ENCODE results near the gene TRAF3IP3.

Gene TRAF3IP3

GRCh38 chr1:209737118-209737505, 18.7 kb upstream of the TRAF3IP3 start:
- DNase-seq (ENCODE audit: low read depth in 2 of 2), result no peak

DNA sequence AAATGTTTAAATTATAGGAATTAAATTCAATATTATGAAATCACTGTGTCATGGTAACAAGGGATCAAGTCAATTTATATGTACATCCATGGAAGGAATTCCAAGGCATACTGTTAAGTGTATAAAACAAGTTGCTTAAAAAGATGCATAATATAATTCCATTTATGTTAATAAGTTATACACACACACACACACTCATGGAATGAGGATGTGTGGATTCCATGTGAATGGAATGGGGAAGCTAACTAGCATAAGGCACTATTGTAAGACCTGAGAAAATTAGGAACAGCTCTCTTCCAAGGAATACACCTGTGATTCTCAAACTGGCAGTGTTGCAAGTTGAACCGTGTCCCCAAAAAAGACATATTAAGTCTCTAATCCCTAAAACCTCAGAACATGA, 17.6 kb upstream of the TRAF3IP3 start:
- DNase-seq (ENCODE audit: low read depth in 2 of 2), result no peak

DNA sequence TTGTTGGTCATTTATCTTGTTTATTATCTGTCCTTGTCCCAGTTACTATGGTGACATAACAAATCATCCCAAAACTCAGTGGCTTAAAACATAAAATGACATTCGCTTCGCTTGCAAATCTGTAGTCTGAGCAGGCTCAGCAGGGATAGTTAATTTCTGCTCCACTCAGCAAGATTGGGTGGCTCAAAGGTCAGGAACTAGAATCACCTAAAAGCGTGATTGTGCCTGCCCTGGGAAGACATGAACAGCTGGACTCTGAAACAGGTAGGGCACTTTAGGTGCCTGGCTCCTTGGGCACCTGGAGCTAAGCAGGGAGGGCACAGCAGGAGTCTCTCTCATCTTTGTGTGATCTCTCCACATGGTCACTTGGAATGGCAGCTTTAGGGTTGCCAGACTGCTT, 14.7 kb upstream of the TRAF3IP3 start:
- DNase-seq (ENCODE audit: low read depth in 2 of 2), result no peak

DNA sequence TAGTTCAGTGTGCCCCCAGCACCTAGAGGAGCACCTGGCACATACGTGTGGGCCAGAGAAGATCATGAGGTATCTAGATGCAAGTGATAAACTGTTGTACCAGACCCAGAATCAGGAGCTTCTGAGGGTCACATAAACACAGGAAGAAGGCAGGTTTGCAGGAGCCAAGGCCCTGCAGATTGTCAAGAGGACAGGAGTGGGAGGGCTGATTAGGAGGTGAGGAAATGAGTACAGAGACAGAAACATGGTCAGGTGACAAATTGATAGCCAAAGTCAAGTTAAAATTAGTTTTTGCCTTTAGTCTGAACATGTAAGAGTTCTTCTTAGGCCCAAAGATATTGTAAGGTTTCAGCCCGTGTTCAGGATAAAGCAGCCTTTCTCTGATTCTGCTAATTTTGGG, 14.0 kb upstream of the TRAF3IP3 start:
- no peak for DNase-seq (ENCODE audit: low read depth in 2 of 2)

- no peak for DNase-seq (ENCODE audit: low read depth in 2 of 2)
These were observed 13.3 kb upstream of the TRAF3IP3 start for GRCh38 chr1:209742409-209743144.

GRCh38 chr1:209743145-209743482, 12.7 kb upstream of the TRAF3IP3 start:
- DNase-seq (ENCODE audit: low read depth in 2 of 2), result no peak

DNA sequence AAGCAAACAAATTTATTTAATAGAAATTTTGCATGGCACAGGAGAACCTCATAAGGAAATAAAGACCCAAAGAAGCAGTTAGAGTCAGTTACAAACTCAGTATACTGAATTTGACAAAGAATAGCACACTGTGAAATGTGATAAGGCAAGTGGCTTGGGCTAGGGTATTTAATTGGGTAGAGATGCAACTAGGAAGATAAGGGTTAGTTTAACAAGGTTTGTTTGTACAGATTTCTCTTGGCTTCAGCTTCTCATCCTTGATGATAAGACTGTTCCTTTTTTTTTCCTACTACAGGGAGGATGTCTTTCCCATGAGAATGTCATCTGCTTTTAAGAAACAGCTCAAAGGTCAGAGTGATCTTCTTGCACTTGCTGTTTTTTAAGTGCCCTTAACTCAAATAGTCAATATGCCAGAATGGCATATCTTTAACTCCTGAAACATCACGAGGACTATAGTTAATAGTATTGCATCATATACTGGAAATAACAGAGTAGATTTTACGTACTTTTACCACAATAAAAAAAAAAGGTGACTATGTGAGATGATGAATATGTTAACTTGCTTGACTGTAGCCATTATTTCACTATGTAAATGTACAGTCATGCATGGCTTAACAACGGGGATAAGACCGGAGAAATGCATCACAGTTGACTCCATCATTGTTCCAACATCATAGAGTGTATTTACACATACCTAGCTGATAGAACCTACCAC, 9.2 kb upstream of the TRAF3IP3 start:
- DNase-seq (ENCODE audit: low read depth in 2 of 2), result no peak

- peak; percentile 59 to 64 for DNase-seq (ENCODE audit: low read depth in 2 of 2)
These were observed 8.1 kb upstream of the TRAF3IP3 start for GRCh38 chr1:209747580-209748262.

GRCh38 chr1:209748620-209749019, 7.2 kb upstream of the TRAF3IP3 start:
- DNase-seq (ENCODE audit: low read depth in 2 of 2), result no peak

DNA sequence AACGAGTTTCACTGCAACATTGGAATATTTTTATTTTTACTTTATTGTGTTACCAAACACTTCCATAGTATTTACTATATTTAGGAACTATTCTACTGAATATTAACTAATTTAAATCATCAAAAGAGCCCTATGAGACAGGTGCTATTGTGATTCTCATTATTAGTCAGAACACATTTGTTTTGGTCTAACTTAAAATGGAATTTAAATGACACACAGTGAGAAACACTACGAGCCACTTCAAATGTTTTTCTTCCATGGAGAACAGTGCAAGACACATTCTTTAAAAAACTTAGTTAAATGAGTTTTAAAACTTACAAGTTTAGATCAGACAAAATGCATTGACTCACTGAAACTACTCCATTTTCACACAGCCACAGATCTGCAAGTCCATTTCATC, 6.6 kb upstream of the TRAF3IP3 start:
- no peak for DNase-seq (ENCODE audit: low read depth in 2 of 2)

- no peak for DNase-seq (ENCODE audit: low read depth in 2 of 2)
These were observed 6.1 kb upstream of the TRAF3IP3 start for GRCh38 chr1:209749670-209750323.

- no peak for DNase-seq (ENCODE audit: low read depth in 2 of 2)
These were observed 4.1 kb upstream of the TRAF3IP3 start for GRCh38 chr1:209751627-209752231.

- no peak for DNase-seq (ENCODE audit: low read depth in 2 of 2)
These were observed 3.0 kb upstream of the TRAF3IP3 start for GRCh38 chr1:209752890-209753289.

DNA sequence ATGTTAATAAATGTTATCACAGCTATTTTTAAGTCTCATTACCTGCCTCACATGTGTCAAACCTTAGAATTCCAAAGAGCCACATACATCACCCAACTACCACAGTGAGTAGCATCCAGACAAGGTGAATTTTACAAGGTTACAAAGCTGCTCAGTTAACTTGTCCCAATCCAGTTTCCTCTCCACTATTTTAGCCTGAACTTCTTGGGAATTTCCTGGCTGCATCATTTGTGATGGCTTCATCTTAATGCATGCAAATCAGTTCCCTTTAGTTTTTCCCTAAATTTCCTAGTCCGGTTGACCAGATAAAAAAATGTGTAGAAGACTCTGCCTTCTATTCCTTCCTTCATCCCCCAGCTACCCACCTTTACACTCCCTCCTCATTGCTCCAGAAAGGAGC, 597 bp upstream of the TRAF3IP3 start:
- DNase-seq (ENCODE audit: low read depth in 2 of 2), result no peak

DNA sequence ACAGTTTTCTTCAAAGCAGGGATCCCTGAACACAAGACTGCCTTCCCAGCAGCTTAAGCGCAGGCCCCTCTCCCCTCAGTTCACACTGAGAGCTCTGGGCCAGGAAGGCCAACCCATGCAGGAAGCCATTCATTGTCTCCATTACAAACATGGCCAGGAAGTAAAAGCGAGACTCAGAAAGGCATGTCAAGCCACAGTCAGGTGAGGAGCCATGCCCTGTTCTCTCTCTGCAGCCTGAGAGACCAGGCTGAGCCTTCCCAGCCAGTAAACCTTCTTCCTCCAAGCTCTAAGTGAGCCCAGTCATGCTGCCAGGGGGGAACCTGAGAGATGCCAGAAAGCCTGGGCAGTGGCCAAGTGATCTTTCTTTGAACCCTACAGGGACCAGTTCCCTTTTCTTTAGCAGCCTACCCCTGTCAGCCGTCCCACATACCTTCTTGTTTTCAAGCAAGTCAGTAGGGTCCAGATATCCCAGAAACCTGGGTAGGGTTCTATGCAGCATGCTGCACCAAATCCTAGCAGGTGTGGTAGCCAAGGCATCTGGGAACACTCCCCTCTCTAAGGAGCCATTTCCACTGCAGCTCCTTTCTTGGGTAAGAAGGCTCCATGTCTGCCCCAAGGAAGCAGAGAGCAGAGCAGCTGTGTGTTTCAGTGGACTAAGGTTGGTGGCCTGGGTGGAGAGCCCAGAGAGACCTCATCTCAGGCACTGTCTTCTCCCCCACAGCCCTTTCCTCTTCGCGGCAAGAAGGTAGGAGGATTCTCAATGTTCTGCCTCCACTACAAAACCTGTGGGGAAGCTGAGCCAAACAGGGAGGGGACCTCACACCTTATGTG, 977 bp downstream of the TRAF3IP3 start:
- no peak for DNase-seq (ENCODE audit: low read depth in 2 of 2)

DNA sequence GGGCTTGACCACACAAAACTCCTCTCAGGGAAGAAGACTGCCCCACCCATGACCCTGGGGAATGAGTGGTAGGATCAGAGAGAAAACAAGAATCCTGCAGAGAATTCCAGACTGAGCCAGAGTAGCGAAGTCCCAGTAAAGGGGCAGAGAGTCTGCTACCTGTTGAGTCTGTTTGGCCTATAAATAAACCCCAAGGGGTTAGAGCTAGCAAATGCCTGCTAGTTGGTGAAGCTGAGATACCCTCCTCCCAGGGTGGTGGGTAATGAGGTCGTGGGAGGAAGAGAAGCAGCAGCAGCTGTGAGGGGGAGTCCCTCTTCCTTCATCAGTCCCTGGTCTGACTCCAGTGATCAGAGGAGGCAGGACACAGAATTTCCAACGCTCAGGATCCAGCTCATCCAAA, 2.5 kb downstream of the TRAF3IP3 start:
- DNase-seq (ENCODE audit: low read depth in 2 of 2), result no peak

DNA sequence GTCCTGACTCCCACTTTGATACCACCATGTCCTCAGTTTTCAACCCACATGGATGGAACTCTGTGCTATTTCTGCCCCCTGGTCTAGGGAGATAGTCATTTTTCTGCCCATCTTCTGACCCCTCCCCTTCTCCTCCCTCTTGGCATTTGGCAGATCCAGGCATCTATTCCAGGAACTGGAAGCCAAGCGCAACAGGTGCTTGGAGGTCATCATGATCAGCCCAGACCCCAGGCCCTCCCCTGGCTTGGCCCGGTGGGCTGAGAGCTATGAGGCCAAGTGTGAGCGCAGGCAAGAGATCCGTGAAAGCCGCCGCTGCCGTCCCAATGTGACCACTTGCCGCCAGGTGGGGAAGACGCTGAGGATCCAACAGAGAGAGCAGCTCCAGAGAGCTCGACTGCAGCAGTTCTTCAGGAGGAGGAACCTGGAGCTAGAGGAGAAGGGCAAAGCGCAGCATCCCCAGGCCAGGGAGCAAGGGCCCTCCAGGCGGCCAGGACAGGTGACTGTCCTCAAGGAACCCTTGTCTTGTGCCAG, 4.0 kb downstream of the TRAF3IP3 start:
- DNase-seq (ENCODE audit: low read depth in 2 of 2), result no peak

DNA sequence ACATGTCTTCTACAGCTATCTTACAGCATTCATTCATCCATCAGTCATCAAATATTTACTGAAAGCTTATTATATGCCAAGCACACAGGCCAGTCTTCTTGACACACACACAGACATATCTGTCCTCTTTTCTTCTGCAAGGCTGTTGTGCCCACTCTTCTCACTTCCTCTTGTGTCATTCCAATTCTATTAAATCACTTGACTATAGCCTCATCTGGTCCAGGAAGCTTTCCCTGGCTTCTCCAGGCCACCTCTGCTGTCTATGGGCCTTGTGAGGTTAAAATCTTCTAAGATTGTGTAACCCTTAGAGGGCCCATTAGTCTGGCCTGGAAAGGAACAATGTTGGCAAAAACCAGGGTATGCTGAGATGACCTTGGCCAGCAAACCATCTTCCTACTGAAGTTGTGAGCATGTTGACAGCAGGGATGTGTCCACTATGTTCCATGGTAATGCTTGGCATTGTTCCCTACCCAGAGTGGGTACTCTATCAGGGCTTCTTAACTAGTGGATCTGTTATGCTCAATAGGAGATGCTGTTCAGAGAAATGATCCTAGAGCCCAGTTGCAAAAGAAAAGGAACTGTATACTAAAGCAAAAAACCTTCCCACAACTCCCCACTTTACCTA, 5.3 kb downstream of the TRAF3IP3 start:
- no peak for DNase-seq (ENCODE audit: low read depth in 2 of 2)

- no peak for DNase-seq (ENCODE audit: low read depth in 2 of 2)
These were observed 10.2 kb downstream of the TRAF3IP3 start for GRCh38 chr1:209766051-209766450.

DNA sequence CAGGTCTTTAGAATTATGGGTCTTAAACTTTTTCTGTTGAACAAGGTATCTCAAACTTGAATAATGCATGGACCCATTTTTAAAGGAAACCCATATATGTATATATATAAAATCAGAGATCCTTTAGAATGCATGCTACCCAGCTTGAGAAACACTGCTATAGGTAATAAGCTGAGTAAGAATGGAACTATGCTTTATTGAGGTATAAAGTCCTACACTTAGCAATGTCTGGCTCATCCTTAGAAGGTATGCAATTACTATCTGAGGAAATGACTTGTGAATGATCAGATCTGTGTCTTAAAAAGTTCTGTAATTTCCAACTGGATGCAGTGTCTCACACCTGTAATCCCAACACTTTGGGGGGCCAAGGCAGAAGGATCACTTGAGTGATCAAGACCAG, 11.2 kb downstream of the TRAF3IP3 start:
- DNase-seq (ENCODE audit: low read depth in 2 of 2), result no peak

DNA sequence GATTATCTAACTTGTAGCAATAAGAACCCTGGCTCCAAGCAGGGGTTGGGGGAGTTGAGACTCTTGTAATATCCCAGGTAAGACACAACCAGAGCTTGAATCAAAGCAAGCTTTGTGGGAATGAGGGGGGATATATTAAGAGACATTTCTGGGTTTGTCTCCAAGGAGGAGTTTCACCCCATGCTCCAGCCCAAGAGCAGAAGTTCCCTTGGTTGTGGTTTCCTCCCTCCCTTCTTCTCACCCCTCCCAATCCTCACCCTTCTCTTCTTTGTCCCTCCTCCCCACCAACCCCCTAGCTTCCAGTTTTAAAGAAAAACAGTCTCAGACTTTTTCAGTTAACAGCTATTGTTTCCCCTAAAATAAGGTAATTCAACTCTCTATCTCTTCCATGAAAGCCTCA, 11.9 kb downstream of the TRAF3IP3 start:
- no peak for DNase-seq (ENCODE audit: low read depth in 2 of 2)

Data from stimulated activated CD8-positive, alpha-beta memory T cell treated with anti-CD3 and anti-CD28 coated beads, Interleukin-2, amount 100 ng/mL, for 1 hour (primary cell).